ENCODE data around the gene EIF4A3.
A peak's percentile ranks its signal among the peaks of the same experiment; 100 is the strongest.

The EIF4A3 gene

DNA sequence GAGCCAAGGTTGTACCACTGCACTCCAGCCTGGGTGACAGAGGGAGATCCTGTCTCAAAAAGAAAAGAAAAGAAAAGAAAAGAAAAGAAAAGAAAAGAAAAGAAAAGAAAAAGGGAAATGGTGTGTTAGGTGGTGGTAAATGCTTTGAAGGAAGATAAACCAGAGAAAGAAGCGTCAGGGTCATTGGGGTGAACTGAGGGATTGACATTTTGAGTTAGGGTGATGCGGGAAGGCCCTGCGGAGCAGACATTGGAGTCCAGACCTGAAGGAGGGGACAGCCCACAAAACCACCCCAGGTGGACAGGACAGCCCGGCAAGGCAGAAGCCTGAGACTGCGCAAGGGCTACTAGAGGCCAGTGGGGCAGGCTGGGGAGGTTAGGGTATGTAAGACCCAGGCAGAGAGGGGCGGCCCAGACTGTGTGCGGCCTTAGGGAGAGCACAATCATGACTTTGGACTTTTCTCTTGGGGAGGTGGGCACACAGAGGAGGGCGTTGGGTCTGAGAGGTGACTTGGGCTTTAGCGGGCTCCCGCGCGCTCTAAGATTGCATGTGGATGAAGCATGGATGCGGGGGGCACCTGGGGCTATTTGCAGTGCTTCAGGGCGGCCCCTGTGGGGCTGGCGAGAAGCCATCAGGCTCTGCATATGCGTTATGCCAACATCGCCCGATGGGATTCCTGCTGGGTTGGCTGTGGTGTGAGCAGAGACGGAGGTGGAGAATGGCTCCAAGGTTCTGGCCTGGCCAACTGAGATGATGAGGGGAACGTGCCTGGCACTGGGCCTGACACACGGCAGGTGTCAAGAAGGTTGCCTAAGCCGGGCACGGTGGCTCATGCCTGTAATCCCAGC, 48.9 kb downstream of the EIF4A3 start:
- no peak for ATAC-seq

DNA sequence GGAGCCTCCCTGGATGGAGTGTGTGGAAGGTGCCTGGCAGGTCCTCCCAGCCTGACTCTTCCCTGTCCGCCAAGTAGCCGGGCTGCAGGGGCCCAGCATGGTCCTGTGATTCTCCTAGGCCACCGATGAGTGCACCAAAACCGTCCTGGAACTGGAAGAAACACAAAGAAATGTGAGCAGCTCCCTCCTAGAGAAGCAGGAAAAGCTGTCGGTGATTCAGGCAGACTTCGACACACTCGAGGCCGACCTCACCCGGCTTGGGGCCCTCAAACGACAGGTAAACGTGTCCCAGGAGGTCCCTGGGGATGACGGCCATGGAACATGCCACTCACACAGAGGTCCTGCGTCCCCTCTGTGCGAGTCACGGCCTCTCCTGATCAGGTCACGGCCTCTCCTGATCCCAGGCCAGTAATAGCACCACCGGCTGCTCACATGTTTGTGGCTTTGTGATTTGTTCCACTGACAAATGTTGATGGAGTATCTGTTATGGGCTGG, 49.8 kb downstream of the EIF4A3 start:
- TF ChIP-seq RARB (CRISPR knock-in tag; IDR thresholded peaks at IDR 0.05) = no peak
- TF ChIP-seq CREB5 (CRISPR knock-in tag; IDR thresholded peaks at IDR 0.05; ENCODE audit: low read depth) = no peak
- no peak for TF ChIP-seq PPARA (CRISPR knock-in tag; IDR thresholded peaks at IDR 0.05; ENCODE audit: borderline replicate concordance)
- no peak for TF ChIP-seq ESRRG (CRISPR knock-in tag; IDR thresholded peaks at IDR 0.05)
- no peak for TF ChIP-seq BACH2 (CRISPR knock-in tag; IDR thresholded peaks at IDR 0.05; ENCODE audit: borderline replicate concordance)
- TF ChIP-seq ZFP30 (CRISPR knock-in tag; IDR thresholded peaks at IDR 0.05) = no peak
- TF ChIP-seq ISL1 (CRISPR knock-in tag; IDR thresholded peaks at IDR 0.05) = no peak
- ATAC-seq = no peak

More for the DNA sequence above, 48.9 kb downstream of the EIF4A3 start:
- TF ChIP-seq SNAI2 (CRISPR knock-in tag; IDR thresholded peaks at IDR 0.05) = no peak
- no peak for TF ChIP-seq CSDC2 (CRISPR knock-in tag; IDR thresholded peaks at IDR 0.05)
- TF ChIP-seq TSHZ2 (CRISPR knock-in tag; IDR thresholded peaks at IDR 0.05) = no peak
- TF ChIP-seq ZNF8 (CRISPR knock-in tag; IDR thresholded peaks at IDR 0.05) = no peak
- TF ChIP-seq RARB (CRISPR knock-in tag; IDR thresholded peaks at IDR 0.05) = no peak
- no peak for TF ChIP-seq GLIS3 (CRISPR knock-in tag; IDR thresholded peaks at IDR 0.05)

DNA sequence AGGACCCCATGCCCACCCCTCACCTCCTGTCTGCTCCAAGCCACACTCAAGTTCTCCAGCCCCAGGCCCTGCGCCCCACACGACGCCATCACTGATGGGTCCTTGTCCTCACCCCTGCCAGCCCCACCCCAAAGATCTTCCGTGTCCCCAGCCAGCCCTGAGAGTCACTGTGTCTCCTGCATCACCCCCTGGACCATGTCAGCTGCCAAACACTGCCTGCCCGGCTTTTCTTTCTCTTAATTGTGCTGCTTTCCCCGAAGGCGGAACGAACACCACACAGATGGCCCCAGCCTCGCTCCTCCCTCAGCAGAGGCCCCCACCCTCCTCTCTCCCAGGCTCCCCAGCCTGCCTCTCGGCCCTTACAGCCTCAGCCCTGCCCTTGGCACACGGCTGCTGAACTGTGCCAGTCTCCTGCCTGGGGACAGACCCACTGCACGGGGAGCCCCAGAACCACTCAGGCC, 50.3 kb downstream of the EIF4A3 start:
- ATAC-seq = no peak
- TF ChIP-seq GLIS3 (CRISPR knock-in tag; IDR thresholded peaks at IDR 0.05) (no peak), TCF4 (CRISPR knock-in tag; IDR thresholded peaks at IDR 0.05; ENCODE audit: borderline replicate concordance) (peak; percentile 61; the same call in 1 of the 2 replicates), TOX (CRISPR knock-in tag; IDR thresholded peaks at IDR 0.05; ENCODE audit: borderline replicate concordance) (no peak), OSR1 (CRISPR knock-in tag; IDR thresholded peaks at IDR 0.05) (no peak), ZC3H10 (CRISPR knock-in tag; IDR thresholded peaks at IDR 0.05) (no peak), BACH2 (CRISPR knock-in tag; IDR thresholded peaks at IDR 0.05; ENCODE audit: borderline replicate concordance) (no peak), POU6F1 (CRISPR knock-in tag; IDR thresholded peaks at IDR 0.05; ENCODE audit: borderline replicate concordance, low read depth) (no peak), TSHZ2 (CRISPR knock-in tag; IDR thresholded peaks at IDR 0.05) (no peak)

DNA sequence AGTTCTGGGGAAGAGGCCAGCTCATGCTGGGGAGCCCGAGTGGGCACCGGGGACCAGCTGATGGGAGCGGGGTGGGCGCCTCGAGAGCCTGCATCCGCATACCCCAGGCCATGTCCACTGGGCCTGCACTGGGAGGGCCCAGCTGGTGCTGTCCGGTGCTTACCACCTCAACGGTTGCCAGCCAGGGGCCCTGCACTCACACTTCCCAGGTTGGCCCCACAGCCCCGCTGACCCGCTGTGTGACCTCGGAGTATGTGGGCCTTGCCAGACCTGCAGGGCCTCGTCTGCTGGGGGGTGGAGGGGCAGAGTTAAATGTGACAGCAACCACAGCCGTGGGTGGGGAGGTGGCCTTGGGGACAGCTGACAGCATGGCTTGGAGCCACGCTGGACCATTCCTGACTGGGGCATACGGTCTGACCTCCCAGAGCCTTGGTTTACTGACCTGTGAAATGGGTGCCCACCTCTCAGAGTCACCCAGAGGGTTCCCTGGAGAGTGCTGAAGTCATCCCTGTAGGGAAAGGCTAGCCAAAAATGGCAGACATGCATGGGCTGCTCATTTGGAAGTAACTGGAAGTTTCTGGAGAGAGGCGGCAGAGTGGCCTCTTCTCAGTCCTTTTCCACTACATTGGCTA, 51.0 kb downstream of the EIF4A3 start:
- peak; percentile 10; the same call in 1 of the 3 replicates for ATAC-seq
- TF ChIP-seq TOX (CRISPR knock-in tag; IDR thresholded peaks at IDR 0.05; ENCODE audit: borderline replicate concordance) (no peak), OSR1 (CRISPR knock-in tag; IDR thresholded peaks at IDR 0.05) (no peak), ZFP30 (CRISPR knock-in tag; IDR thresholded peaks at IDR 0.05) (no peak), ISL1 (CRISPR knock-in tag; IDR thresholded peaks at IDR 0.05) (no peak), ARNTL (CRISPR knock-in tag; IDR thresholded peaks at IDR 0.05; ENCODE audit: borderline replicate concordance, low read depth) (no peak), ZNF70 (CRISPR knock-in tag; IDR thresholded peaks at IDR 0.05) (no peak), CSRNP3 (CRISPR knock-in tag; IDR thresholded peaks at IDR 0.05) (no peak), RARB (CRISPR knock-in tag; IDR thresholded peaks at IDR 0.05) (no peak)

All from SK-N-SH treated with all-trans-retinoic acid at 6 μM for 48 hours (cell line).